Measurements from ENCODE around the gene PRSS33.

The PRSS33 gene

GRCh38 chr16:2798723-2799204 is 11.4 kb upstream of the PRSS33 start:
- DNase-seq (ENCODE audit: low read depth): no peak

GRCh38 chr16:2795395-2796143 is 8.2 kb upstream of the PRSS33 start:
- DNase-seq (ENCODE audit: low read depth): no peak

- no peak for DNase-seq (ENCODE audit: low read depth)
Observed at GRCh38 chr16:2792940-2793339, 5.6 kb upstream of the PRSS33 start.

- no peak for DNase-seq (ENCODE audit: low read depth)
Observed at GRCh38 chr16:2791174-2791573, 3.8 kb upstream of the PRSS33 start.

GRCh38 chr16:2790631-2791030 is 3.3 kb upstream of the PRSS33 start:
- DNase-seq (ENCODE audit: low read depth): no peak

DNA sequence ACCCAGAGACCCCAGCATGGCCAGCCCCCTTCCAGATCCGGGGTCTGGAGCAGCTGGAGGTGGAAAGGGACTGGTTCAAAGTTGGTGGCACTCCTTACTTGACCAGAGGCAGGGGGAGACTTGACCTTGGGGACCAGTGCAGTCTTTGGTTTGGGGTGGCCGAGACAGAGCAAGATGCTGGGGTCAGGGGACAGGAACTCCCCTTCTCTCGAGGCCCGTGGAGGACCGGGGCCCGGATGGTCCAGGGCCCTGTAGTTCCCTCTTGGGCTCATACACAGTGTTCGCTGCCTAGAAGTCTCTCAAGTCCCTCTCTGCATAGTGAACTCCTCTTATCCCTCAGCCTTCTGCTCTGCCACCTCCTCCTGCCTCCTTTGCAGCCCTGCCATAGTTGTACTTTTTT is 601 bp upstream of the PRSS33 start:
- DNase-seq (ENCODE audit: low read depth): no peak

DNA sequence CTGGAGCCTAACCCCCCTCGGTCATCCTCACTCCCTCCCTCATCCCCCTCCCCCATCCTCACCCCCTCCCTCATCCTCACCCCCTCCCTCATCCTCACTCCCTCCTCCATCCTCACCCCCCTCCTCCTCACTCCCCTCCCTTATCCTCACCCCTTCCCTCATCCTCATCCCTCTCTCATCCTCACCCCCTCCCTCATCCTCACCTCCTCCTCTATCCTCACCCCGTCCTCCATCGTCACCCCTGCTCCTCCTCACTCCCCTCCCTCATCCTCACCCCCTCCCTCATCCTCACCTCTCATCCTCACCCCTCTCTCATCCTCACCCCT is 571 bp downstream of the PRSS33 start:
- DNase-seq (ENCODE audit: low read depth): no peak

GRCh38 chr16:2786061-2786825 is 1.1 kb downstream of the PRSS33 start:
- no peak for DNase-seq (ENCODE audit: low read depth)

DNA sequence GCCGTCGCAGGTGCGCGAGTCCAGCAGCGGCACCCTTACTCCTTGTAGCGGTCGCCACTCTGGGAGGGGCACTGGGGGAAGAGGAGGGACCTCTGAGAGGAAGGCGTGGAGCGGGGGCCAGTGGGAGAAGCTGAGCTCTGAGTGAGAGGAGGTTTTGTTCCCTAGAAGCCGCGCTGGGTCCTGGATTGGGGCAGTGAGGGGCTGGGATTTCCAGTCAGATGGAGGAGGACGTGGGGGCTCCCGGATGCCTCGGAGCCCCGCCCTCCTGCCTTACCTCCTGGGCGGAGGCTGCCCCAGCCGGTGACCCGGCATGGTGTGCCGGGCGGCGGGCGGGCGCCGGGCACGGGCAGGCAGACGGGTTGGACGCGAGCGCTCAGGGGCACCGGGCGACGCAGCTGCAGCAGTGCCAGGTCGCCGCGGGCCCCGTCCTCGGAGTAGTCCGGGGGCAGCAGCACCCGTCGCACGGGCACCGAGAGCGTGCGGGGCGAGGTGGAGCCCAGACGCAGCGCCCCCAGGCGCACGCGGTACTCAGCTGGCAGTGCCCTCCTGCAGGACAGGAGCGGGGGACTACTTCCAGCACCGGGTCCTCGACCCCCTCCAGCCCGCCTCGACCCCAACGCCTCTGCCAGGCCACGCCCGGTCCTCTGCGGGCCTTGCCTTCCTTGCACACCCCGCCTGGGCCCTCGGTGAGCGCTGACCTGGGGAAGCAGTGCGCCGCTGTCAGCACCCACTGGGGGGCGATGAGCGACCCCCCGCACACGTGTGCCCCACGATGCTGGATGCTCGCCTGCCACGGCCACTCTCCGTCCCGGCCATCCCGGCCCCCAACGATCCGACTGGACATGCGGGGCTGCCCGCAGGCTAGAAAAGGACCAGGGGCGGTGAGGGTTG is 2.0 kb downstream of the PRSS33 start:
- DNase-seq (ENCODE audit: low read depth): no peak

DNA sequence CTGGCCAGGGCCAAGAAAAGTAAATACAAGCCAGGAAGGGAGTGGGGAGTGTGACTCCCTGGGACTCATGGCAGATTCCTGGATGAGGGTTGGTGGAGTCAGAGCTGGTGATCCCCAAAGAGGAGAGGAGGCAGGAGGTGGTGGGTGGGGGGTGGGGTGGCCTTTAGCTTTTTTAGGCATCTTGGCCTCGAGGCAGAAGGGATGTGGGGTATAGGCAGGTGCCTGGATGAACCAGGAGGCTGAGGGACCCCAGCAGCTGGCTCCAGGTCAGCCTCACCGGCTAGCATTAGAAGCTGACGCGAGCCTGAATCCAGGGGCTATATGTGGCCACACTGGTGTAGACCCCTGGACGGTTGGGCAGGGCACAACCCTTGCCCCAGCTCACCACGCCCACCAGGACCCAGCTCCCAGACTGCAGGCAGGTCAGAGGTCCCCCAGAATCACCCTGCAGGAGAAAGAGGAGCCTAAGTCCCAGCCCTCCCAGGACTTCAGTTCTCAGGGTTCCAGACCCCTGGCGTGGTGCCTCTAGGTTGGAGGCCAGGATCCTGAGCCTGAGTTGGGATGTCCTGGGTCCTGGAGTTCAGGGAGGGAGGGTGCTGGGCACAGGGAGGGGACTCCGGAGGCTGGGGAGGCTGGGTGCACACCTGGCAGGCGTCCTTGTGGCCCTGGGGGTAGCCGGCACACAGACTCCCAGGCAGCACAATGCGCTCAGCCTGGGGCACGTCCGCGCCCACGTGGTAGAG is 2.8 kb downstream of the PRSS33 start:
- no peak for DNase-seq (ENCODE audit: low read depth)

- no peak for DNase-seq (ENCODE audit: low read depth)
Observed at GRCh38 chr16:2783581-2784357, 3.6 kb downstream of the PRSS33 start.

DNA sequence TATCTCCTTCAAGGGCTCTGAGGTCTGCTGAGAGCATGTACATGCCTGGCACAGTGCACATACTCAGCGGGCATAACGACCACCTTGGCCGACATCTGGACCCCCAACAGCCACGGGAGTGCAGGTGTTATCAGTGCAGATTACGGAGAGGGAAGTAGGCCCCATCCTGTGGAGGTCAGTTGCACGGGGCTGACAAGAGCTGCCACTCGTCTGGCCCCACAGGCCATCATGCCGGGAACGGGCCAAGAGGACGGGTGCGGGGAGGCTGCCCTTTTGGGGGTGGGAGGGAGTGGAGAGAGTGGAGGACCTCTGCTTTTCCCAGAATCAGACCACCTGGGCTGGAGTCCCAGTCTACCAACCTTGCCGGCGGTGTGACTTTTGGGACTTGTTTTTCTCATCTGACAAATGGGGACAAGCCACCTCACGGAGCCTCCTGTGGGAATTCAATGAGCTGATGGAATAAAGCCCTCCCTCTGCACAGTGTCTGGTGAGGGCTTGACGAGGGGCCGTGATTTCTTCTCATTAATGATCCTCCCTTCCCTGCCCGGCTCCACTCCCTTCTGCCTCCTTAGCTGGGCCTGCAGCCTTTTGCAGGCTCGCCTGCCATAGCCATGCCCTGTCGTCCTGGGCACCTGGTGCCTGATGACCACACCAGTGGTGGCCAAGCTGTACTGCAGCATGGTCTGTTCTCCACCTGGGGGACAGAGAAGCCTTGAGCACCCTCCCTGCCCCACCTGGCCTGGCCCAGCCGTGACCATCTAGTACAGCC is 4.6 kb downstream of the PRSS33 start:
- DNase-seq (ENCODE audit: low read depth): no peak

DNA sequence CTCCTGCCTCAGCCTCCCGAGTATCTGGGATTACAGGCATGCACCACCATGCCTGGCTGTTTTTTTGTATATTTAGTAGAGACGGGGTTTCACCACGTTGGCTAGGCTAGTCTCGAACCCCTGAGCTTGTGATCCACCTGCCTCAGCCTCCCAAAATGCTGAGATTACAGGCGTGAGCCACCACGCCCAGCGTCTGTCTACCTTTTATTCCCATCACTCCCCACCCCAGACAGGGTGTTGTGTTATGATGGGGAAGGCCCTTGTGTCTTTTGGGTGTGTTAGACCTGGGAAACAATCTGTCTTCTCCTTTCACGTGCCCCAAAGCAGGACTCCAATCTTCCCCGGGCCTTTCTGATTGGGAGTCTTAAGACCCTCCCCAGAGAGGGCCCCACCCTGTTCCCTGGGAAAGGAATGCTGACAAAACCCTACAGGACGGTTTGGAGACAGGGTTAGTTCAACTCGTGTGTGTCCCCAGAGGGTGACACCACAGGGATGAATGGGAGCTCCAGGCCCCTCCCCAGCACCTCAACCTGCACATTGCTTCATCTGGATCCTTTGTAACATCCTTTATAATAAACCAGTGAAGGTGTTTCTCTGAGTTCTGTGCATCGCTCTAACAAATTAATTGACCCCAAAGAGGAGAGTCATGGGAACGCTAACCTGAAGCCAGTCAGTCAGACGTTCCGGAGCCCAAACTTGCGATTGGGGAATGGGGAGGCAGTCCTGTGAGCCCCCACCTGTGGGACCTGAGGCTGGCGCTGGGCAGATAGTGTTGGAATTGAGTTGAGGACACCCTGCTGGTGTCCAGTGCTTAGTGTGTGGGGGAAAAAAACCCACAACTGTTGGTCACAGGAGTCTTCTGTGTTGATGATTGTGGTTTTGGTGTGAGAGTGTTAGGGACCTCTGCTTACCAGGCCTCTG is 7.1 kb downstream of the PRSS33 start:
- DNase-seq (ENCODE audit: low read depth): no peak

DNA sequence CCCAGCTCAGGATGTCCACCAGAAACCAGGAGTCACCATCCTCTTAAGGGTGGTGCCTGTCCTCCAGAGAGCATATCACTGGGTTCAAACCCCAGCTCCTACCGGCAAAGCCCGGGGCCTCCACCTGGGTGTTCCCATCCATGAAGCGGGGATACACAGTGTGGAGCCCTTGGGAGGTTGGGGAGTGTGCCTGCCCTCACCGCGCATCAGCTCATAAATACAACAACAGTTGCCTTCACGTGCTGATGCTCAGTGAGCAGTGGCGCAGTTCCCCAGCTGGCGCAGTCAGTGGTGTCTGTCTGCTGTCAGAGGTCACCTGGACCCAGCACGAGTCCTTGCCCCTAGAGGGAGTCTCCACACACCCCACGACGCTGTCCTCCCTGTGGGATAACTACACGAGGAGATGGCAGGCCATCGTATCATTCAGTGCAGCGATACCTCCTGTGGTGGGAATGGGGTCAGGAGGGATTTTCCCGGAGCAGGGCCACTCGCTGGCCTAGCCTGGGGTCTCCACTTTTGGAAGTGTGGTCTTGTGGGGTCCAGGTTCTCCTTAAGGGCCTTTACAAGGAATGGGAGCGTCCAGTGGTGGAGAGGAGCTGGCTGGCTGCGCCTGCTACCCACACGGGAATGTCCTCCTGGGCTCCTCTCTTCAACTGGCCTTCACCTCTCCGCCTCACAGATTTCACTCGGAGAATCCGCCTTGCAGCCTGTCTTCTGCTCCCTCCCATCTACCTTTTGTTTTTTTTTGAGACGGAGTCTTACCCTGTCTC is 8.0 kb downstream of the PRSS33 start:
- no peak for DNase-seq (ENCODE audit: low read depth)

DNA sequence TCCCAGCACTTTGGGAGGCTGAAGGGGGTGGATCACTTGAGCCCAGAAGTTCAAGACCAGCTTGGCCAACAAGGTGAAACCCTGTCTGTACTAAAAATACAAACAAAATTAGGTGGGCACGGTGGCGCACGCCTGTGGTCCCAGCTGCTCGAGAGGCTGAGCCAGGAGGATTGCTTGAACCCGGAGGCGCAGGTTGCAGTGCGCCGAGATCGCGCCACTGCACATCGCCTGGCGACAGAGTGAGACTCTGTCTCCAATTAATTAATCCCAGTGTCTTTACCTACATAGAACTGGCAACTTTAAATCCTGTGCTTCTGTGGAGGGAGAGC is 8.8 kb downstream of the PRSS33 start:
- DNase-seq (ENCODE audit: low read depth): no peak

DNA sequence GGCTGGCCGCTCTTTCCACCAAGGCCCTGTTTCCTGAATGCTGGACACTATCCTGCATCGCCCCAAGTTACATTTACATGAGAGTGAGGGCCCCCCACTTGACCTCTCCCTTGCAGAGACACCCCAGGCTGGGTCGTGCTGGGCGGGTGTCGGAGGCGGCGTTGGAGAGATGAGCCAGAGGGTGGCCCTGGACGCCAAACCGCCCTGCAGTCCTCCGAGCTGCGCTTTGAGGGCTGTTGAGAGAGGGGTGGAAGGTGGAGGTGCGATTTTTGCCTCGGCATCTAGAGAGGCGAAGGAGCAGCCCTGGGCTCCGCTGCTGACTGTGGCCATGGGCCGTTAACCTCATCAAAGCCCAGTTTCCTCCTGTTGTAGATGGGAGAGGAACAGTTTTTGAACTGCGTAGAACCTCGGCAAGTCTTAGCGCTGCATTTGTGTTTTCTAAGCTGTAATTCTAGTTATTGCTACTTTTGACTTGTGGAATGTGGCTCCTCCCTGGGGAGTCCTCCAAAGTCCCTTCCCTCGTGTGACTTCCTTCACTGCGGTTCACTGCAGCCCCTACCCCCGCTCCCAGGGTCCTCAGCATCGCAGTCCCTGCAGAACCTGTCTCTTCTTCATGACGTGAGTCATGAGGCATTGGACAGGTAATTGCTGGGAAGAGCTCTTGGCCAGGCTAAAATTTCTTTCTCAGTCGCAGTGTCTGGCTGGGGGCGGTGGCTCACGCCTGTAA is 9.3 kb downstream of the PRSS33 start:
- DNase-seq (ENCODE audit: low read depth): peak; percentile 23

DNA sequence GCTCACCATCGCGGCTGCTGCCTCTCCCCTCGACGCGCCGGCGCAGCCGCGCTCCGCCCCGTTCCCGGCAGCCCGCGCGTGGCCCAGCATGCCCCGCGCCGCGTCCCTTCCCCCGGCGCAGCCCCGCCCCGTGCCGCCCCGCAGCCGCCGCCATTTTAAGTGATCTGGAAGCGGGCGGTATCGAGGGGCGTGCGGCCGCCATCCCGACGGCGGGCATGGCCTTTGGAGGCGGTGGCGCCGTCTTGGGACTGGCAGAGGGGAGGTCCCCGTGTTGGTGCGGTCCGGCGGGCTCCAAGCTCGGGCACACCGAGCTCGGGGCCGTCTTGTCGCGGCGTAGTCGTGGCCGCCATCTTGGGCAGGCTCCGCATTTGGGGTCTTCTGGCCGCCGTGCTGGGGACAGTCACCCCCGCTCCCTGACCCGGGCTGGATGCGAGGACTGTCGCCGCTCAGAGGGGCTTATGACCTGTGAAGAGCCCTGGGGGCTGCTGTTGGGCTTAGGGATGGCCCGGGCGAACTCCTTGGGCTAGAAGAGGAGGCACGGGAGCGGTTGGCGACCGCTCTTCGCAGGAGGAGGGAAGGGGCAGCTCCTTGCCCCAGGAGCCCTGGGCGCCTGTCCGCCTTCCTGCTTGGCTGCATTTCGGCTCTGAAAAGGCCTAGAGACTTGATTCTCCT is 10.0 kb downstream of the PRSS33 start, which contains the start of gene ELOB:
ELOB (minus strand) TSS at position 50 of the 672 bp plus-strand sequence; CDS start at position 9, 41 bp downstream.
- DNase-seq (ENCODE audit: low read depth): peak; percentile 84
